ENCODE results near the gene GAB2. TPM values are rescaled to one million over a fixed set of nuclear protein-coding genes. Genes with fewer than 3 reads are reported as not detected.
A peak's percentile ranks its signal among the peaks of the same experiment; 100 is the strongest.

The GAB2 gene
- total and polyA plus RNA-seq, 2 of the 13 experiments (the other 11 are each of a cell fraction or from before 2014, with no cell fraction given): 4.1 to 8.6 TPM

DNA sequence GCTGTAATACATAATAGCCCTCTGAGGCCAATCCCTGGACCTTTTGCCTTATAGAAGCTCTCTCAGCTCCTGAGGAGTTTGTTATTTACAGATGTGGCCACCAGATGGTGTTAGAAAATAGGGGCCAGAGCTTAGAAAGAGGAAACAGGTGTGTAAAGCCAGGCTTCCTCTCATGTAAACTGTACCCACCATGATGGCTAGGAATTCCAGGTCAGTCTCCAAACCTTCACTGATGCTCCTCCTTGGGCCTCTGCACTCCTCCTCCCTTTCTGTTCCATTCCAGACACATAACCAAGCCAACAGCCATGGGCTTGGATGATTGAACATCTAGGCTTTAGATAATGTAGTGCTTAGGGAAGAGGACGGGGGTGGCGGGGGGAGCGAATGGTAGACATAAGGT, 189.2 kb downstream of the GAB2 start (continued):
- TF ChIP-seq, protein P1, sequence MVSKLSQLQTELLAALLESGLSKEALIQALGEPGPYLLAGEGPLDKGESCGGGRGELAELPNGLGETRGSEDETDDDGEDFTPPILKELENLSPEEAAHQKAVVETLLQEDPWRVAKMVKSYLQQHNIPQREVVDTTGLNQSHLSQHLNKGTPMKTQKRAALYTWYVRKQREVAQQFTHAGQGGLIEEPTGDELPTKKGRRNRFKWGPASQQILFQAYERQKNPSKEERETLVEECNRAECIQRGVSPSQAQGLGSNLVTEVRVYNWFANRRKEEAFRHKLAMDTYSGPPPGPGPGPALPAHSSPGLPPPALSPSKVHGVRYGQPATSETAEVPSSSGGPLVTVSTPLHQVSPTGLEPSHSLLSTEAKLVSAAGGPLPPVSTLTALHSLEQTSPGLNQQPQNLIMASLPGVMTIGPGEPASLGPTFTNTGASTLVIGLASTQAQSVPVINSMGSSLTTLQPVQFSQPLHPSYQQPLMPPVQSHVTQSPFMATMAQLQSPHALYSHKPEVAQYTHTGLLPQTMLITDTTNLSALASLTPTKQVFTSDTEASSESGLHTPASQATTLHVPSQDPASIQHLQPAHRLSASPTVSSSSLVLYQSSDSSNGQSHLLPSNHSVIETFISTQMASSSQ (IDR thresholded peaks at IDR 0.05; ENCODE audit: low read depth): no peak
- TF ChIP-seq, protein P1 (CRISPR knock-in tag; IDR thresholded peaks at IDR 0.05; ENCODE audit: borderline replicate concordance): no peak
- TF ChIP-seq KDM4B (CRISPR knock-in tag; IDR thresholded peaks at IDR 0.05): no peak
- no peak for TF ChIP-seq TMF1 (CRISPR knock-in tag; IDR thresholded peaks at IDR 0.05; ENCODE audit: low read depth)
- TF ChIP-seq, protein P2, sequence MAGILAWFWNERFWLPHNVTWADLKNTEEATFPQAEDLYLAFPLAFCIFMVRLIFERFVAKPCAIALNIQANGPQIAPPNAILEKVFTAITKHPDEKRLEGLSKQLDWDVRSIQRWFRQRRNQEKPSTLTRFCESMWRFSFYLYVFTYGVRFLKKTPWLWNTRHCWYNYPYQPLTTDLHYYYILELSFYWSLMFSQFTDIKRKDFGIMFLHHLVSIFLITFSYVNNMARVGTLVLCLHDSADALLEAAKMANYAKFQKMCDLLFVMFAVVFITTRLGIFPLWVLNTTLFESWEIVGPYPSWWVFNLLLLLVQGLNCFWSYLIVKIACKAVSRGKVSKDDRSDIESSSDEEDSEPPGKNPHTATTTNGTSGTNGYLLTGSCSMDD (CRISPR knock-in tag; IDR thresholded peaks at IDR 0.05): no peak
- peak; percentile 86 for TF ChIP-seq SMC3 (IDR thresholded peaks at IDR 0.05; ENCODE audit: low read length)
- no peak for TF ChIP-seq TBX3 (IDR thresholded peaks at IDR 0.05; ENCODE audit: borderline replicate concordance)
- no peak for TF ChIP-seq ZBTB21 (CRISPR knock-in tag; IDR thresholded peaks at IDR 0.05)
- no peak for TF ChIP-seq RFXANK (CRISPR knock-in tag; IDR thresholded peaks at IDR 0.05)
- TF ChIP-seq, protein P3, sequence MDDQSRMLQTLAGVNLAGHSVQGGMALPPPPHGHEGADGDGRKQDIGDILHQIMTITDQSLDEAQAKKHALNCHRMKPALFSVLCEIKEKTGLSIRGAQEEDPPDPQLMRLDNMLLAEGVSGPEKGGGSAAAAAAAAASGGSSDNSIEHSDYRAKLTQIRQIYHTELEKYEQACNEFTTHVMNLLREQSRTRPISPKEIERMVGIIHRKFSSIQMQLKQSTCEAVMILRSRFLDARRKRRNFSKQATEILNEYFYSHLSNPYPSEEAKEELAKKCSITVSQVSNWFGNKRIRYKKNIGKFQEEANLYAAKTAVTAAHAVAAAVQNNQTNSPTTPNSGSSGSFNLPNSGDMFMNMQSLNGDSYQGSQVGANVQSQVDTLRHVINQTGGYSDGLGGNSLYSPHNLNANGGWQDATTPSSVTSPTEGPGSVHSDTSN (CRISPR knock-in tag; IDR thresholded peaks at IDR 0.05; ENCODE audit: borderline replicate concordance): no peak
- TF ChIP-seq ZNF737 (CRISPR knock-in tag; IDR thresholded peaks at IDR 0.05; ENCODE audit: borderline replicate concordance): no peak
- TF ChIP-seq RBFOX2 (IDR thresholded peaks at IDR 0.05; ENCODE audit: low read depth, low read length): no peak
- TF ChIP-seq PHF8 (CRISPR knock-in tag; IDR thresholded peaks at IDR 0.05): no peak
- no peak for TF ChIP-seq KAT8 (CRISPR knock-in tag; IDR thresholded peaks at IDR 0.05)
- no peak for TF ChIP-seq ZNF12 (CRISPR knock-in tag; IDR thresholded peaks at IDR 0.05)
- TF ChIP-seq THAP11 (CRISPR knock-in tag; IDR thresholded peaks at IDR 0.05): 0 out of 2 replicates have a peak, but pooled peaks have one; percentile 15
- TF ChIP-seq POLR2AphosphoS2 (IDR thresholded peaks at IDR 0.05; ENCODE audit: low read depth, low read length): no peak
- TF ChIP-seq FOXA3 (CRISPR knock-in tag; IDR thresholded peaks at IDR 0.05): peak; percentile 60
- peak; percentile 25; the same call in 1 of the 2 replicates for TF ChIP-seq FOXK1 (CRISPR knock-in tag; IDR thresholded peaks at IDR 0.05; ENCODE audit: borderline replicate concordance, low read depth)
- no peak for TF ChIP-seq ZNF7 (CRISPR knock-in tag; IDR thresholded peaks at IDR 0.05)
- peak; percentile 58; the same call in 1 of the 2 replicates for TF ChIP-seq ELF3 (CRISPR knock-in tag; IDR thresholded peaks at IDR 0.05)
- no peak for TF ChIP-seq ETV5 (CRISPR knock-in tag; IDR thresholded peaks at IDR 0.05; ENCODE audit: borderline replicate concordance)
- TF ChIP-seq, protein P4, sequence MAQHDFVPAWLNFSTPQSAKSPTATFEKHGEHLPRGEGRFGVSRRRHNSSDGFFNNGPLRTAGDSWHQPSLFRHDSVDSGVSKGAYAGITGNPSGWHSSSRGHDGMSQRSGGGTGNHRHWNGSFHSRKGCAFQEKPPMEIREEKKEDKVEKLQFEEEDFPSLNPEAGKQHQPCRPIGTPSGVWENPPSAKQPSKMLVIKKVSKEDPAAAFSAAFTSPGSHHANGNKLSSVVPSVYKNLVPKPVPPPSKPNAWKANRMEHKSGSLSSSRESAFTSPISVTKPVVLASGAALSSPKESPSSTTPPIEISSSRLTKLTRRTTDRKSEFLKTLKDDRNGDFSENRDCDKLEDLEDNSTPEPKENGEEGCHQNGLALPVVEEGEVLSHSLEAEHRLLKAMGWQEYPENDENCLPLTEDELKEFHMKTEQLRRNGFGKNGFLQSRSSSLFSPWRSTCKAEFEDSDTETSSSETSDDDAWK (CRISPR knock-in tag; IDR thresholded peaks at IDR 0.05): no peak
- peak; percentile 42; the same call in 1 of the 2 replicates for TF ChIP-seq ZMYM4 (CRISPR knock-in tag; IDR thresholded peaks at IDR 0.05)
